Measurements from ENCODE around the gene NPDC1. TPM values are rescaled to one million over a fixed set of nuclear protein-coding genes. Genes with fewer than 3 reads are reported as not detected.

Gene NPDC1
- total RNA-seq, 1 experiment from 2014 or later: 73.9 TPM

- BruUV-seq (replicated peaks): no TSS peak
- DNase-seq (ENCODE audit: low spot score): no peak
- no peak for TF ChIP-seq CTCF (conservative IDR thresholded peaks at IDR 0.05; ENCODE audit: low read depth, low read length)
- TF ChIP-seq EZH2 (IDR thresholded peaks at IDR 0.05; ENCODE audit: borderline replicate concordance, low read depth, low read length, poor library complexity, severe bottlenecking): no peak
- POLR2A ChIA-PET (ENCODE audit: low non-redundant PET): no interaction called here
- H3K27me3 ChIP-seq (replicated peaks; ENCODE audit: insufficient read depth, low read depth, low read length, poor library complexity): no peaks in the 10 kb centered on the region
- H3K4me3 ChIP-seq (ENCODE audit: low read depth, low read length, poor library complexity, severe bottlenecking): no peak overlapping the region
- H3K27ac ChIP-seq (ENCODE audit: low read depth, low read length, poor library complexity, severe bottlenecking): no peak overlapping the region
- no peaks in the 10 kb centered on the region for H3K9me3 ChIP-seq (ENCODE audit: low read depth, low read length, poor library complexity, severe bottlenecking)
- CTCF ChIA-PET: no interaction called here
- intact Hi-C loops (cut with micrococcal nuclease; ENCODE audit: unreplicated experiment): no loop called here
- H3K4me1 ChIP-seq (ENCODE audit: insufficient read depth, low read length, poor library complexity, severe bottlenecking): no peaks in the 10 kb centered on the region
- H3K36me3 ChIP-seq (ENCODE audit: insufficient read depth, low read length, poor library complexity, severe bottlenecking): peaks cover 3% of the 10 kb centered on the region
These were observed 36.8 kb downstream of the NPDC1 start for GRCh38 chr9:137009217-137009616.

- CTCF ChIA-PET: no interaction called here
These were observed 37.7 kb downstream of the NPDC1 start for GRCh38 chr9:137008312-137008711.

GRCh38 chr9:137007816-137008270, 38.1 kb downstream of the NPDC1 start:
- H3K27me3 ChIP-seq (replicated peaks; ENCODE audit: insufficient read depth, low read depth, low read length, poor library complexity): no peaks in the 10 kb centered on the region
- no peak for TF ChIP-seq EZH2 (IDR thresholded peaks at IDR 0.05; ENCODE audit: borderline replicate concordance, low read depth, low read length, poor library complexity, severe bottlenecking)
- no peak for TF ChIP-seq CTCF (conservative IDR thresholded peaks at IDR 0.05; ENCODE audit: low read depth, low read length)
- POLR2A ChIA-PET (ENCODE audit: low non-redundant PET): no interaction called here
- peaks cover 3% of the 10 kb centered on the region for H3K36me3 ChIP-seq (ENCODE audit: insufficient read depth, low read length, poor library complexity, severe bottlenecking)
- no peaks in the 10 kb centered on the region for H3K4me1 ChIP-seq (ENCODE audit: insufficient read depth, low read length, poor library complexity, severe bottlenecking)
- DNase-seq (ENCODE audit: low spot score): no peak
- no TSS peak for BruUV-seq (replicated peaks)
- CTCF ChIA-PET: no interaction called here
- H3K9me3 ChIP-seq (ENCODE audit: low read depth, low read length, poor library complexity, severe bottlenecking): no peaks in the 10 kb centered on the region
- no peak overlapping the region for H3K27ac ChIP-seq (ENCODE audit: low read depth, low read length, poor library complexity, severe bottlenecking)
- H3K4me3 ChIP-seq (ENCODE audit: low read depth, low read length, poor library complexity, severe bottlenecking): no peak overlapping the region
- intact Hi-C loops (cut with micrococcal nuclease; ENCODE audit: unreplicated experiment): no loop called here

More at GRCh38 chr9:137008312-137008711, 37.7 kb downstream of the NPDC1 start:
- TF ChIP-seq EZH2 (IDR thresholded peaks at IDR 0.05; ENCODE audit: borderline replicate concordance, low read depth, low read length, poor library complexity, severe bottlenecking) (no peak), CTCF (conservative IDR thresholded peaks at IDR 0.05; ENCODE audit: low read depth, low read length) (no peak)
- no peaks in the 10 kb centered on the region for H3K4me1 ChIP-seq (ENCODE audit: insufficient read depth, low read length, poor library complexity, severe bottlenecking)
- POLR2A ChIA-PET (ENCODE audit: low non-redundant PET): no interaction called here
- H3K27me3 ChIP-seq (replicated peaks; ENCODE audit: insufficient read depth, low read depth, low read length, poor library complexity): no peaks in the 10 kb centered on the region
- H3K27ac ChIP-seq (ENCODE audit: low read depth, low read length, poor library complexity, severe bottlenecking): no peak overlapping the region
- DNase-seq (ENCODE audit: low spot score): no peak
- no peak overlapping the region for H3K4me3 ChIP-seq (ENCODE audit: low read depth, low read length, poor library complexity, severe bottlenecking)
- H3K9me3 ChIP-seq (ENCODE audit: low read depth, low read length, poor library complexity, severe bottlenecking): no peaks in the 10 kb centered on the region
- BruUV-seq (replicated peaks): no TSS peak
- intact Hi-C loops (cut with micrococcal nuclease; ENCODE audit: unreplicated experiment): no loop called here
- H3K36me3 ChIP-seq (ENCODE audit: insufficient read depth, low read length, poor library complexity, severe bottlenecking): peaks cover 3% of the 10 kb centered on the region

Measured in A673 (cell line).